Naive thymus-derived CD4-positive, alpha-beta T cell (primary cell): Measurements from ENCODE around the gene ABCB1. TPM values are rescaled to one million over a fixed set of nuclear protein-coding genes. Genes with fewer than 3 reads are reported as not detected.

ENCODE experiments used
- ATAC-seq: fragments of 150-1000 bp; cut with Tn5 transposase; 2 replicates; pipeline ENCODE4 v1.10.0; 2021; ENCODE audit warnings: mild to moderate bottlenecking, moderate library complexity
- CTCF ChIA-PET: fragments of 350-600 bp; sonication (Branson Sonifier 250); formaldehyde crosslinking; loops from one replicate; lab custom pipeline; 2021; ENCODE audit warnings: antibody characterized with exemption; lab: Charles Lee
- POLR2A ChIA-PET: fragments of 350-600 bp; sonication (Branson Sonifier 250); formaldehyde crosslinking; loops from one replicate; lab custom pipeline; 2021; ENCODE audit warnings: antibody characterized with exemption, inconsistent platforms; lab: Charles Lee
- DNase-seq, 9 donors: peaks; one replicate each; pipeline versions ENCODE4 v3.0.0 to v3.0.0-alpha.2; 2020 to 2022; ENCODE audit warnings: mixed read lengths in 1 of 9
- H3K27ac ChIP-seq: one replicate; pipeline ENCODE4 v1.7.0; 2013; ENCODE audit warnings: mild to moderate bottlenecking, low read depth, low read length, moderate library complexity
- H3K27me3 ChIP-seq, 2 donors: one replicate each; pipeline ENCODE4 v1.7.0; 2013; ENCODE audit warnings: low read length in 2 of 2, mild to moderate bottlenecking in 2 of 2, moderate library complexity in 2 of 2; ENCODE audit not compliant: control insufficient read depth in 2 of 2, insufficient read depth in 2 of 2
- H3K36me3 ChIP-seq, 3 experiments: 1 replicate in 2 of 3; 2 replicates in 1 of 3; pipeline ENCODE4 v1.7.0; 2013; ENCODE audit warnings: low read length in 3 of 3, mild to moderate bottlenecking in 3 of 3, moderate library complexity in 1 of 3; ENCODE audit not compliant: insufficient read depth in 3 of 3, control insufficient read depth in 2 of 3
- H3K4me1 ChIP-seq, 2 donors: one replicate each; pipeline ENCODE4 v1.7.0; 2013; ENCODE audit warnings: low read length in 2 of 2, mild to moderate bottlenecking in 2 of 2, moderate library complexity in 1 of 2; ENCODE audit not compliant: control insufficient read depth in 2 of 2, insufficient read depth in 2 of 2
- H3K4me3 ChIP-seq: 2 replicates; pipeline ENCODE4 v1.7.0; 2013; ENCODE audit warnings: mild to moderate bottlenecking, low read length
- H3K9me3 ChIP-seq, 3 experiments: 1 replicate in 2 of 3; 2 replicates in 1 of 3; pipeline ENCODE4 v1.7.0; 2013; ENCODE audit warnings: low read length in 3 of 3; ENCODE audit not compliant: control insufficient read depth in 2 of 3
- H3K27ac Mint-ChIP-seq, 9 donors: one replicate each; pipeline ENCODE4 v1.8.0; 2020 to 2022; ENCODE audit warnings: mixed read lengths in 9 of 9, mild to moderate bottlenecking in 8 of 9, moderate library complexity in 5 of 9, inconsistent platforms in 2 of 9
- H3K27me3 Mint-ChIP-seq, 5 donors: one replicate each; pipeline ENCODE4 v1.8.0; 2021 to 2022; ENCODE audit warnings: mixed read lengths in 5 of 5, mild to moderate bottlenecking in 1 of 5
- H3K36me3 Mint-ChIP-seq, 5 donors: one replicate each; pipeline ENCODE4 v1.8.0; 2020 to 2022; ENCODE audit warnings: mixed read lengths in 5 of 5, mild to moderate bottlenecking in 3 of 5, inconsistent platforms in 1 of 5
- H3K4me1 Mint-ChIP-seq, 7 donors: one replicate each; pipeline ENCODE4 v1.8.0; 2020 to 2022; ENCODE audit warnings: mixed read lengths in 7 of 7, mild to moderate bottlenecking in 3 of 7, inconsistent platforms in 1 of 7
- H3K4me3 Mint-ChIP-seq, 10 donors: one replicate each; pipeline ENCODE4 v1.8.0; 2020 to 2022; ENCODE audit warnings: mild to moderate bottlenecking in 10 of 10, mixed read lengths in 10 of 10, moderate library complexity in 6 of 10, inconsistent platforms in 2 of 10
- H3K9me3 Mint-ChIP-seq, 11 donors: one replicate each; pipeline ENCODE4 v1.8.0; 2020 to 2022; ENCODE audit warnings: mixed read lengths in 11 of 11, mild to moderate bottlenecking in 4 of 11, inconsistent platforms in 1 of 11, moderate library complexity in 1 of 11
- intact Hi-C, 2 donors: fragments of 100-400 bp; cut with micrococcal nuclease; formaldehyde crosslinking; loops; one replicate each; pipeline ENCODE4 v1.15.1; 2023
- polyA plus RNA-seq, 2 donors: library from polyadenylated mRNA; unstranded; fragments of 300-500 nt; fragmentation: Illumina TruSeq; gene quantifications; one replicate each; pipeline ENCODE4 v1.2.3, GENCODE V29; 2021
- total RNA-seq, 6 experiments: library from RNA in 5 of 6; stranded (reverse) in 5 of 6; gene quantifications; 1 replicate in 5 of 6; 2 replicates in 1 of 6; pipeline ENCODE4 v1.2.3 and lab custom pipeline; 2021 to 2026

ABCB1 gene
- total and polyA plus RNA-seq, 7 experiments from 2014 or later: 3.0 to 14.3 (median 9.0) TPM

- Histone ChIP-seq H3K4me3 (no peak overlapping the region), H3K4me1 (no peaks in the 10 kb centered on the region), H3K27me3 (no peaks in the 10 kb centered on the region), H3K27ac (no peak overlapping the region), H3K9me3 (no peaks in the 10 kb centered on the region), H3K36me3 (no peaks in the 10 kb centered on the region)
- no peak for ATAC-seq
- Mint-ChIP-seq H3K4me3 (no peak overlapping the region), H3K36me3 (peaks cover 0 to 17% (median 0%) of the 10 kb centered on the region in 5 donors), H3K4me1 (peaks cover 0 to 9% (median 2%) of the 10 kb centered on the region in 7 donors), H3K9me3 (peaks cover 0 to 2% (median 0%) of the 10 kb centered on the region in 11 donors), H3K27me3 (peaks cover 0 to 6% (median 0%) of the 10 kb centered on the region in 5 donors), H3K27ac (no peak overlapping the region)
- CTCF ChIA-PET: no interaction called here
- no peak for DNase-seq
- intact Hi-C loops: loop anchor here in 1 of 2 donors (5.0 kb wide), 1 partner anchor 249 kb away; no protein-coding TSS in a partner anchor
- POLR2A ChIA-PET: no interaction called here
Observed at GRCh38 chr7:87561102-87561501, 39.6 kb downstream of the ABCB1 start.

- peaks cover 0 to 4% (median 0%) of the 10 kb centered on the region in 3 experiments for H3K36me3 ChIP-seq
- POLR2A ChIA-PET: no interaction called here
- CTCF ChIA-PET: no interaction called here
- Mint-ChIP-seq H3K4me1 (no peaks in the 10 kb centered on the region), H3K36me3 (peaks cover 0 to 23% (median 0%) of the 10 kb centered on the region in 5 donors), H3K27ac (no peak overlapping the region), H3K9me3 (no peaks in the 10 kb centered on the region), H3K27me3 (no peaks in the 10 kb centered on the region), H3K4me3 (no peak overlapping the region)
- H3K27me3 ChIP-seq: no peaks in the 10 kb centered on the region
- ATAC-seq (no peak), DNase-seq (no peak)
- no peak overlapping the region for H3K4me3 ChIP-seq
- H3K4me1 ChIP-seq: no peaks in the 10 kb centered on the region
- H3K9me3 ChIP-seq: no peaks in the 10 kb centered on the region
- no peak overlapping the region for H3K27ac ChIP-seq
- intact Hi-C loops: no loop called here
Observed at GRCh38 chr7:87552351-87552900, 48.3 kb downstream of the ABCB1 start.

- intact Hi-C loops: no loop called here
- Mint-ChIP-seq H3K27me3 (no peaks in the 10 kb centered on the region), H3K36me3 (peaks cover 0 to 41% (median 10%) of the 10 kb centered on the region in 5 donors), H3K9me3 (no peaks in the 10 kb centered on the region), H3K4me3 (no peak overlapping the region), H3K27ac (peak overlapping the region in 1 of 9 donors; percentile 4), H3K4me1 (no peaks in the 10 kb centered on the region)
- no peak for DNase-seq
- no peak overlapping the region for H3K27ac ChIP-seq
- H3K36me3 ChIP-seq: peaks cover 0 to 4% (median 0%) of the 10 kb centered on the region in 3 experiments
- H3K27me3 ChIP-seq: no peaks in the 10 kb centered on the region
- no peak for ATAC-seq
- no peaks in the 10 kb centered on the region for H3K9me3 ChIP-seq
- H3K4me1 ChIP-seq: no peaks in the 10 kb centered on the region
- POLR2A ChIA-PET: no interaction called here
- CTCF ChIA-PET: no interaction called here
- H3K4me3 ChIP-seq: no peak overlapping the region
Observed at GRCh38 chr7:87548123-87548919, 52.4 kb downstream of the ABCB1 start.

GRCh38 chr7:87545760-87546159 is 54.9 kb downstream of the ABCB1 start:
- intact Hi-C loops: no loop called here
- H3K4me3 Mint-ChIP-seq: no peak overlapping the region
- Histone ChIP-seq H3K27me3 (peaks cover 0 to 3% of the 10 kb centered on the region in 2 donors), H3K27ac (no peak overlapping the region), H3K4me3 (no peak overlapping the region), H3K9me3 (no peaks in the 10 kb centered on the region), H3K36me3 (peaks cover 0 to 4% (median 0%) of the 10 kb centered on the region in 3 experiments), H3K4me1 (no peaks in the 10 kb centered on the region)
- H3K27me3 Mint-ChIP-seq: no peaks in the 10 kb centered on the region
- no peaks in the 10 kb centered on the region for H3K4me1 Mint-ChIP-seq
- ChIA-PET POLR2A (no interaction called here), CTCF (no interaction called here)
- peaks cover 0 to 53% (median 14%) of the 10 kb centered on the region in 5 donors for H3K36me3 Mint-ChIP-seq
- DNase-seq: no peak
- no peak overlapping the region for H3K27ac Mint-ChIP-seq
- ATAC-seq: no peak
- H3K9me3 Mint-ChIP-seq: no peaks in the 10 kb centered on the region

DNA sequence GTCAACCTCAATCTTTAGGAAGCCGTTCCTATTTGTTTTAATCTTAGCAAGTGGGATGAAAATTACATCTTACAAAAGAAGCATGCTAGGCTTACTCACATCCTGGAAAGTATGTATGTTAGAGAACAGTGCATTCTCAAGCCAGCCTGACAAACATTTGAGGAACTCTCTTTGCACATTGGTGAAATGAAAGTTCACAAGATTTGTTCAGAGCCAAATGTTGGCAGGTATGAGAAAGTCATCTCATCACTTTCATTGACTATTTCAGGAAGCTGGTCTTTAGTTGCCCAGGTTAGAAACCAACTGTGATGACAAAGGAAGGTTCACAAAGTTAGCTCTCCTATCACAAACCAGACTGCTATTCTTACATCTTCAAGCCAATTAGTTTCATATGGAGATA is 57.1 kb downstream of the ABCB1 start:
- Mint-ChIP-seq H3K4me1 (no peaks in the 10 kb centered on the region), H3K9me3 (no peaks in the 10 kb centered on the region), H3K4me3 (no peak overlapping the region), H3K27me3 (no peaks in the 10 kb centered on the region), H3K27ac (no peak overlapping the region), H3K36me3 (peaks cover 0 to 40% (median 17%) of the 10 kb centered on the region in 5 donors)
- Histone ChIP-seq H3K4me1 (no peaks in the 10 kb centered on the region), H3K9me3 (no peaks in the 10 kb centered on the region), H3K27me3 (peaks cover 0 to 3% of the 10 kb centered on the region in 2 donors), H3K36me3 (no peaks in the 10 kb centered on the region), H3K27ac (no peak overlapping the region), H3K4me3 (no peak overlapping the region)
- CTCF ChIA-PET: no interaction called here
- intact Hi-C loops: no loop called here
- POLR2A ChIA-PET: no interaction called here
- DNase-seq: no peak
- ATAC-seq: no peak

DNA sequence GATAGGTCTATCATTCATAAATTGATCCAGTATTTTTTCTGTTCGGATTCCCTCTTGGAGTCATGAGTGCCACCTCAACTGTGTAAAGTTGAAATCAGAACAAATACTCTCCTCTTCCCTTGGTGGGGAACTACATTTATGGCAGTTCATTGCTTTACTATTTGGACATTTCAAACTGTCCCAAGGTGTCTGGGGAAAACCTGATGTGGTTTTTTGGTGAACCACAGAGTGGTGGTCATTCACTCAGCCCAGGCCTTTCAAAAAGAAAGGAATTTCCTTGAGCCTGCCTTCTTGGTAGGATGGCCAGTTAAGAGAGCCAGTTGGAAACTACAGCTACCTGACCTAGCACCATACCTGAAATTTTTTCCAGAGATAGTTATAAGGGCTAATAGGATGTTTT is 59.0 kb downstream of the ABCB1 start:
- Histone ChIP-seq H3K4me1 (no peaks in the 10 kb centered on the region), H3K27me3 (peaks cover 0 to 3% of the 10 kb centered on the region in 2 donors), H3K36me3 (no peaks in the 10 kb centered on the region), H3K27ac (no peak overlapping the region), H3K9me3 (no peaks in the 10 kb centered on the region), H3K4me3 (no peak overlapping the region)
- Mint-ChIP-seq H3K9me3 (no peaks in the 10 kb centered on the region), H3K4me1 (no peaks in the 10 kb centered on the region), H3K27me3 (no peaks in the 10 kb centered on the region), H3K4me3 (no peak overlapping the region), H3K27ac (no peak overlapping the region), H3K36me3 (peaks cover 0 to 44% (median 17%) of the 10 kb centered on the region in 5 donors)
- POLR2A ChIA-PET: no interaction called here
- no peak for DNase-seq
- ATAC-seq: no peak
- intact Hi-C loops: no loop called here
- CTCF ChIA-PET: no interaction called here
